ENCODE measurements around the gene PKP1.

PKP1 gene

DNA sequence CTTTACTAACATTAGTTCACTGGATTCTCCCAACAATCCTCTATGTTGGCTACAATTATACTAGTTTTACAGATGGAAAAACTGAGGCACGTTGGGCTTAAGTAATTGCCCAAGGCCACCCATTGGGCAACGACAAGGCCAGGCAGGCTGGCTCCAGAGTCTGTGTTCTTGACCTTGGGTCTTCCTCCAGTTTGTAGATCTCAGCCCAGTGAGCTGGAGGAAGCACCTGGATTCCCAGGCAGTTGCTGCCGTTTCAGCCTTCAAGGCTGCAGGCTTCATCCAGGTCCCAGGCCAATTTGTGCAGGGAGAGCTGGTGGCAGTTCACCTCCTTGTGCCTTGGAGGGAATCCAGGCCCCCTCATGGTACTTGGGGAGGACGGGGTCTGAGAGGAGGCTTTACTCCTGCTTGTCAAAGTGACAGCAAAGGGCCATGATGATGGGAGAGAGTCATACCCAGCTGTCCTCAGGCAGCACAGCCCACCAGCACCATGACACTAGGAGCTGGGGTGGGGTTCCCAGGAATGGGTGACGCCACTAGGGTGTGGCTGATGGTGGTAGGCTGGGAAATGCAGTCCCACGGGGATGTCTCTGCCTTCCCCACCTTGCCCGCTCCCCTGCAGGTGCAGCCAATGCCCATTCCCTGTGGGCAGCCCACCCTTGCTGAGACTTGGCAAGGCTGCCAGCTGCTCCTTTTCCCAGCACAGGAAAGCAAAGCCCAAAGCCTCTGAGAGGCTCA lies 27.1 kb downstream of the PKP1 start:
- DNase-seq (ENCODE audit: low spot score), result no peak

DNA sequence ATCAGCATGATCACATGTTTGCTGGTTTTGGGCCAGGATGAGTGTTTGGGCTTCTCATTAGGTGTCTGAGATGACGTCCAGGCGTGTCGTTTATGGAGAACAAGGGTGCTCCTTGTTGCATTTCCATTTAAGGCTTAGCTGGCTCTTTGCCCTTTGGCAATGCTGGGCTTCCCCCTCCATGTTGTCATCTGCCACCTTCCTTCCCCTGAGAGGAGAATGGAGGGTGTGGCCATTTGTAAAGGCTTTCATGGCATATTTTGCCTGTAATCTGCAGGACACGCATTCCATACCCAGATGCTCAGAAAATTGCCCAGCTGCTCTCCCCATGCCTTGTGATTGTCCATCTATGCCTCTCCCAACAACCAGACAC lies 27.7 kb downstream of the PKP1 start:
- DNase-seq (ENCODE audit: low spot score), result no peak

DNA sequence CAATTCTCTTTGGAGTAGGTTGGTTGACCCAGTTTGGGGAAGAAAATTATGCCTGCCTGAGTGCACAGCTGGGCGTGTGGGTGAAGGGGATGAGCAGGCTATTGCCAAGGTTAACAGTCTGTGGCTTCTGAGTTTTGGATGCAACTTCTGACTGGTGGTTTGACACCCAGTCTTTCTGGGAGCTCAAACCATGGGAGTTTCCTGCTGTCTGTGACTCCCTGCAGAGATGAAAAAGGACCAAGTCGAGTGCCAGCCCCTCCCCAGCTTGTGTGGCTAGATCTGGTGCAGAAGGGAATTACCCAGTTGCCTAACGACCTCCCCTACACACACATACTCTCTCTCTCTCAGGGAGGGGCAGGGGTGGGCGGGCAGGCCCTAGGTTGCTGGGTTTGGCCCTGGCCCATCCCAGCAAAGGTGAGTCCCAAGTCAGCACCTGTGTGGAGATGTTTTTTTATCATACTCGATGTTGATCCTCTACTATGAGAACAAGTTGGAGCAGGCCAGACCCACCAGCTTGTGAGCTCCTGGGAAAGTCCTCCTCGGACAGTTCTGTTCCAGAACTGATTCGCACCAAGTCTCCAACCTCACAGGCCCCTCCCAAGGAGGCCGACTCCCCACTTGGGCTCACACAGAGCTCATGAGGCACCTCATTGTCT lies 28.2 kb downstream of the PKP1 start:
- no peak for DNase-seq (ENCODE audit: low spot score)

DNA sequence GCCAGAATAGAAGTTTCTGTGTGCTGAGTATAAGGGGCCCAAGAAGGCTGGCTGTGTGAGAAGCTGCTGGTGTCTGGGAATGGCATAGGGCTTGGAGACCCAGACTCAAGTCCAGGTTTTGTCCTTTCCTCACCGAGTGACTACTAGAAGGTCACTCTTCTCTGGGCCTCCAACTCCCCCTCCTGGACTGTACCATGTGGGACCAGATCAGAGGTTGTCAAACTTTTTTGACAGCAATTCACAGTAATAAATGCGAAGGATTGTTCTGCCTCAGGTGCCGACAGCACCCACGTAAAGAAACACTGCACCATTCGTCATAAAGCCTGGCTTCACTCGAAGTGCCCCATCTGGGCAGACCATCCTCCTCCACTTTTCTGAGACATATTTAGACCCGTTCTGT lies 29.0 kb downstream of the PKP1 start:
- no peak for DNase-seq (ENCODE audit: low spot score)

DNA sequence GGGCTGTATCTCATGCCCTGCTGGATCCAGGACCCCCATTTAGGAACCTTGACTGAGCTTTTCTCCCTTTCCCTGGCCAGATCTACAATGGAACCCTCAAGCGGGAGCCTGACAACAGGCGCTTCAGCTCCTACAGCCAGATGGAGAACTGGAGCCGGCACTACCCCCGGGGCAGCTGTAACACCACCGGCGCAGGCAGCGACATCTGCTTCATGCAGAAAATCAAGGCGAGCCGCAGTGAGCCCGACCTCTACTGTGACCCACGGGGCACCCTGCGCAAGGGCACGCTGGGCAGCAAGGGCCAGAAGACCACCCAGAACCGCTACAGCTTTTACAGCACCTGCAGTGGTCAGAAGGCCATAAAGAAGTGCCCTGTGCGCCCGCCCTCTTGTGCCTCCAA lies 29.8 kb downstream of the PKP1 start:
- DNase-seq (ENCODE audit: low spot score), result no peak

DNA sequence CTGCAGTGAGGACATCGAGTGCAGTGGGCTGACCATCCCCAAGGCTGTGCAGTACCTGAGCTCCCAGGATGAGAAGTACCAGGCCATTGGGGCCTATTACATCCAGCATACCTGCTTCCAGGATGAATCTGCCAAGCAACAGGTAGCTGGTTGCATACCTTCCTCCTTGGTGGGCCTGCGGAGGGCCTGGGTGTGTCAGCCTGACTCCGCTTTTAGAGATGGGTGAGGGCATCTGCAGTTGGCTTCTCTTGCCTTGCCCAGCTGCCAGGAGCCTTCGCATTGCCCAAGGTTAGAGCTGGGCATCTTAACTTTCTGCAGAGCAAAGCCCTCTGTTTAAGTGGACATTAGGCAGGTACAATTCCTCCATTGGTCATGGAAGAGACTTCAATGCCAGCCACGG lies 33.2 kb downstream of the PKP1 start:
- DNase-seq (ENCODE audit: low spot score), result no peak

DNA sequence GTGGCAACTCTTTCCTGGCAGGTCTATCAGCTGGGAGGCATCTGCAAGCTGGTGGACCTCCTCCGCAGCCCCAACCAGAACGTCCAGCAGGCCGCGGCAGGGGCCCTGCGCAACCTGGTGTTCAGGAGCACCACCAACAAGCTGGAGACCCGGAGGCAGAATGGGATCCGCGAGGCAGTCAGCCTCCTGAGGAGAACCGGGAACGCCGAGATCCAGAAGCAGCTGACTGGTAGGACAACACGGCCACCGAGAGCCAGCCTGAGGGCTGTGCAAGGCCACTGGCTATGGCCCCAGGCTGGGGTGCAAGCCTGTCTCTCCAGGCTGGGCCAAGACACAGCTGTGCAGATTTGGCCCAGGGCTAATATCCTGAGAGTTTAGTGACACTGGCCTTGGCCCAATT lies 34.2 kb downstream of the PKP1 start:
- no peak for DNase-seq (ENCODE audit: low spot score)

DNA sequence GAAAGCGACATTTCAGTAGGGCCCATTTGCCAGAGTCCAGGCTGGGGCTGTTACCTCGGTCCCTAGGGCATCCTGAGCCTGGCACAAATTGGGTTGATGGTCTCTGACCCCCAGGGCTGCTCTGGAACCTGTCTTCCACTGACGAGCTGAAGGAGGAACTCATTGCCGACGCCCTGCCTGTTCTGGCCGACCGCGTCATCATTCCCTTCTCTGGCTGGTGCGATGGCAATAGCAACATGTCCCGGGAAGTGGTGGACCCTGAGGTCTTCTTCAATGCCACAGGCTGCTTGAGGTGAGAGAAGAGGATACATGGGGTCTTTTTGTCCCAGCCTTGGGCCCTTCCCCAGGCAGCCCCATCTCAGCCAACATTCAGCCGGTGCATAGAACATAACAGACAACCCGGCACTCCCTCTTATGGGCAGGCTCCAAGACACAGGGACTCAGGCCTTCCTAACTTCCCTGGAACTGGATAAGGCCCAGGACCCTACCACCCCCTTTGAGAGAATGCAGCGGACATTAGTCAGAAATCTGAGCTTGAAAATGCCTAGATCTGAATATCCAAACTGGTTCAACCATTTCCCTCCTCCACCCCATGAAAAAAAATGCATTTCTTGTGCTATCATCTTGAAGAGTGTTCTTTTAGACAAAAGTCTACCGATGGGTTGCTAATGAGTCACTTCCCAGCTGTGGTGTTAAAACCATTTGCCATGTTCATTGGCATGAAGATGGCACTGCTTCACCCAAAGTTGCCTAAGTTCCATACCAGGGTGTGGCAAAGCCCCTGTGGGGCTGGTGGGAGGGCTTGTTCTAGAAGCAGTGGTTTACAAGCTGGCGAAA lies 35.4 kb downstream of the PKP1 start:
- no peak for DNase-seq (ENCODE audit: low spot score)

DNA sequence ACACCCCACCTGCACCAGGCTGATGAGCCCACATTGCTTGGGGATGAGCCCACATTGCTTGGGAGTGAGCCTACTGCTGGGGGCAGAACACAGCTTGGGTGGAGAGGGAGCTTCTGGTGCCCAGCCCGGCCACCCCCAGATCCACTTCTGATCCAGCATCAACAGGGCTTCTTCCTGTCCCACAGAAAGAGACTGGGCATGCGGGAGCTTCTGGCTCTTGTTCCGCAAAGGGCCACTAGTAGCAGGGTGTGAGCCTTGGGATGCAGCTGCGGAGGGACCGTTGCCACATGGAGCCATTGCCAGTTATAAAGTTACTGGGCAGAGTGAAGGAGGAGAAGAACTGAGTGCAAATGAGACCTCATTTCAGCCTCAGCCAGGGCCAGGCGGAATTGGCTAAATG lies 36.3 kb downstream of the PKP1 start:
- no peak for DNase-seq (ENCODE audit: low spot score)

DNA sequence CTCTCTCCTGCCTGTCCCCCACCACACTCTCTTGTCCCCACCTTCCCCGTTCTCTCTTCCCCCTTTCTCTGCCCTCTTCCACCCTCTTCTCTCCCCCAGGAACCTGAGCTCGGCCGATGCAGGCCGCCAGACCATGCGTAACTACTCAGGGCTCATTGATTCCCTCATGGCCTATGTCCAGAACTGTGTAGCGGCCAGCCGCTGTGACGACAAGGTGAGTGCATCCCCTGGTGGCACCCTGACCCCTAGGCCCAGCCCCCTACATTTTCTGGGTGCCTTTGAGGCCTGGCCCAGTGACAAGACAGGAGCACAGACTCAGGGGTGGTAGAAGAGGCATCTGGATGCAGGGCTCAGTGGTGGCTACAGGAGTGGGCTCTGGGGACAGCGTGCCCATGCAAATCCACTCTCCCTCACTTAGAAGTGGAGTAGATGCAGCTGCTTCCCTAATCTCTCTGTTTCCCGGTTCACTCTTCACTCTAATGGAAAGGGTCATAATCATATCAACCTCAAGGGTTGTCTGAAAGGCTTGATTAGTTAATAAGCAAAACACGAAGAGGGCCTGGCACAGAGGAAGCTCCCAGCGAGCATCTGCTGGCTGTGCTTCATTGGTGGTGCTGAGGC lies 37.0 kb downstream of the PKP1 start:
- DNase-seq (ENCODE audit: low spot score), result no peak

DNA sequence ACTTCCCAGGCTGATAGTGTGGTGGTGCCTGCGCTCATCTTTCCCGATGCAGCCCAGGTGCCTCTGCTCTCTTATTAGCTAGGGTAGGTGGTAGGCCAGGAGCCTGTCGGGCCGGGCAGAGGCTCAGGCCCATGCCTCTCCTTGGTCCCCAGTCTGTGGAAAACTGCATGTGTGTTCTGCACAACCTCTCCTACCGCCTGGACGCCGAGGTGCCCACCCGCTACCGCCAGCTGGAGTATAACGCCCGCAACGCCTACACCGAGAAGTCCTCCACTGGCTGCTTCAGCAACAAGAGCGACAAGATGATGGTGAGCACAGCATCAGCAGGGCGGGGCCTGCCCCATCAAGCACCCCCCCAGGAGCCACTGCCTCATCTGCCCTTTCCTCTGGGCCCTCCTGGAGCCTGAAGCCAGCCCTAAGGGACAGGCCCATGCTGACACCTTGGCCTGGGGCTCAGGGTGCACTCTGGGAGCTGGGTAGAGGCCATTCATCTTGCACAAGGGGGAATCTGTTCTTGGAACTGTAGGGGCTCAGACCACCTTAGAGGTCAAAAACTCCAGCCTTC lies 38.6 kb downstream of the PKP1 start:
- no peak for DNase-seq (ENCODE audit: low spot score)

DNA sequence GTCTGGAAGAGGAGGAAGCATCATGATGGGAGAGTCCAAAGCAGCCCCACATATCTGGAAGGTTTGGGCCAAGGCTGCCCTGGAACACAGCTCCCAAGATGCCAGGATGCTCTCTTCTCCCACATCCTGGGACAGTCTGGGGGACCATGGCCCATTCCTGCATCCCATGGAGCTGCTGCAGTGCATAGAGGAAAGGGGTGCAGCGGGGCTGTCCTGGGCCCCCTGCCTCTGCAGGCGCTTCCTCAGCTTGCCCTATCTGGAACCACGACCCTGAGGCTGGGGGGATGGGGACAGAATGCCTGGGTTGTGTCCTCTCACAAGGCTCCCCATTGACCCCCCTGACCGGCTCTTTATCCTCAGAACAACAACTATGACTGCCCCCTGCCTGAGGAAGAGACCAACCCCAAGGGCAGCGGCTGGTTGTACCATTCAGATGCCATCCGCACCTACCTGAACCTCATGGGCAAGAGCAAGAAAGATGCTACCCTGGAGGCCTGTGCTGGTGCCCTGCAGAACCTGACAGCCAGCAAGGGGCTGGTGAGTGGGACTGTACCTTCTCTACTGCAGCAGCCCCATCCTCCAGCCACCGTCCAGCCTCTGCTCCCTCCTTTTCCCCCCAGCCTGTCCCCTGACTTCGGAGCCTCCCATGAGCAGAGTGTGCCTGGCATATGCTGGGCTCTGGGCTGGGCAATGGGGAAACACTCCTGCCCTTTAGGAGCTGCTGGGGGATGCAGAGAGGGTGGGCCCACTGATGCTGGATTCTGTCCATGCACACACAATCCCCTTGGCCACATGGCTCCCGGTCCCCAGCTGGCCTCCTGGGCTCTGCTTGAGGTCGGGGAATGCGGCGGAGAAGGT lies 39.6 kb downstream of the PKP1 start:
- no peak for DNase-seq (ENCODE audit: low spot score)

DNA sequence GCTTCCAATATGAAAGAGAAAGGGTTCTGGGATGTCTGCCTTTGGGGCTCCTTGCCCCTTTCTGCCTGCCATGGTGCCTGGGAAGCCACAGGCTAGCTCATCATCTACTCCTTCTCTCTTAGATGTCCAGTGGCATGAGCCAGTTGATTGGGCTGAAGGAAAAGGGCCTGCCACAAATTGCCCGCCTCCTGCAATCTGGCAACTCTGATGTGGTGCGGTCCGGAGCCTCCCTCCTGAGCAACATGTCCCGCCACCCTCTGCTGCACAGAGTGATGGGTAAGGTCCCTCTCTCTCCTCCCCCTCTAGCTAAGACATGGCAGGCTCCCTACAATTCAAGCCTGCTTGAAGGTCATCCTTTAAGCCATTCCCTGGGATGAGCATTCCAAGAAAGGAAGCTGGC lies 41.0 kb downstream of the PKP1 start:
- DNase-seq (ENCODE audit: low spot score), result no peak

DNA sequence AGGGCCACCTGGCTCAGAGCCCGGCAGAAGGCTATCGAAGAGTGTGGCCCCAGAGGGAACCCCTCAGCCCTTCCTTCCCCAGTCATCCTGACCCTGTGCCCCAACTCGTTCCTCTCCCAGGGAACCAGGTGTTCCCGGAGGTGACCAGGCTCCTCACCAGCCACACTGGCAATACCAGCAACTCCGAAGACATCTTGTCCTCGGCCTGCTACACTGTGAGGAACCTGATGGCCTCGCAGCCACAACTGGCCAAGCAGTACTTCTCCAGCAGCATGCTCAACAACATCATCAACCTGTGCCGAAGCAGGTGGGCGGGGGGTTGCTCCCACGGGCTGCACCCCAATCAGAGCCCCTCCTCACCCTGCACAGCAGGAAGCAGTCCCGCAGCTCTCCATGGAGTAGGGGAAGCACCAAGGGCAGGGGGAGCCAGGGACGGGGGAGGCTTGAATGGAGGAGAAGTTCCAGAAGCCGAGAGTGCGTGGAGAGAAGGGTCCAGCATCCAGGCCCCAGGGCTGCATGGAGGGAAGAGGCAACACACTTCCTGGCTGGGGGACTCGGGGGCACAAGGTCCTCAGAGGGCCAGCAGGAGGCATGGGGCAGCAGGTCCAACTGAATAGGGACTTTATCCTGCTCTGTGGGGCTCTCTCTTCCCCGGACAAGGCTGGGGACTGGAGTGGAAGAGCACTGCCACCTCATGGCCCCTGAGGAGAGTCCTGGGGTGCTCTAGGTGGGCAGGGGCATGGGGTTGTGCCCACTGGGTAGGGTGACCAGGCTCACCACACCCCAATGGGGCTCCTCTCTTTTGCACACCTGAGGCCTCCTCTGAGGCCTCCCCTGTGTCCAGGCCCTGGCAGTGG lies 41.7 kb downstream of the PKP1 start:
- DNase-seq (ENCODE audit: low spot score), result no peak

DNA sequence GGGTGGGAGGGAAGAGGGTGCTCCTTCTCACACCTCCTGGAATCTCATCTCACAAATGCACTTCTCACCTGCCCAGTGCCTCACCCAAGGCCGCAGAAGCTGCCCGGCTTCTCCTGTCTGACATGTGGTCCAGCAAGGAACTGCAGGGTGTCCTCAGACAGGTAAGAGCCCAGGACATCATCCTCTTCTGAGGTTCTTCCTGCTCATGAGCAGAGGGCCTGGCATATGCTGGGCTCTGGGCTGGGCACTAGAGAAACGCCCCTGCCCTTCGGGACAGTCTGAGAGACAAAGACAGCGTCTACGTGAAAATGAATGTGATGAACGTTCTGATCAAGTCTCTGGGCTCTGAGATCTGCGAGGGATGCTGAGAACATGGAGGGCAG lies 42.4 kb downstream of the PKP1 start:
- no peak for DNase-seq (ENCODE audit: low spot score)

DNA sequence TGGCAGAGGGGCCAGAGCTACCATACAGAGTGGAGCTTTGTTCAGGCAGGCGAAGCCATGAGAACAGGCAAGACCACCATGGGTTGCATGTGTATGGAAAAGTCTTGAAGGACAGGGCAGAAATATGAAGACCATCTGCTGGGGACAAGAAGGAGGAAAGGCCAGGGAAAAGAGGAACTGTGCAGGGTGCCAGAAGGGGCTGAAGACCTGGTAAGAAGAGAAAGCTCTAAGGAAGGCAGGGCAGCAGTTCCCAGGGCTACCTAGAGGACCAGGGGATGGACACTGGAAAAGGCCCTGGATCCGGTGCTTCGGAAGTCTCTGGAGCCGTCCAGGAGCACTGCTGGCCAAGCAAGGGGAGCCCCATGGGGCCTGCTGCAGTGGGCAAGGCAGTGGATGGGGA lies 43.4 kb downstream of the PKP1 start:
- DNase-seq (ENCODE audit: low spot score), result no peak

DNA sequence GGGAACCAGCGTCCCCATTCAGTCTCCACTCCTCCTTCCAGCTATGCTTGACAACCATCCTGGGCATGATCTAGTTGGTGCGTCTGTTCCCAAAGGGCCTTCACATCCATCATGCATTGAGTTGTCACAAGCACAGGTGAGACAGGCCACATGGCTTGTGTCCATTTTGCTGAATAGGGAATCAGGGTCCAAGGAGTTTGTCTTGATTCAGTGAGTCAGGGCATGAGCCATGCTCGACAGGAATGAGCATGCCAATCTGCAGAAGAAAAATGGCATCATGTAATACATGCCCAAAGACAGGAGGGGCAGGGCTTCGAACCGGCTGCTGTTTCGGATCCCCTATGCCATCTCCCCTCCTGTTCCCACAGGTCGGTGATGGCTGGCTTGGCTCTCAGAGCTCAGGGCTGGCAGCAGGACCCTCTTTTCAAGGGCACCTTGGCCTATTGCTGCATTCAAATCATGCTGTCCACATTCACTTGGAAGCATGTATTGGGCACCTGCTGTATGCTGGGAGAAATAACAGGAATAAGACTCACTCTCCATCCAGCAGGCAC lies 44.5 kb downstream of the PKP1 start:
- DNase-seq (ENCODE audit: low spot score), result no peak

DNA sequence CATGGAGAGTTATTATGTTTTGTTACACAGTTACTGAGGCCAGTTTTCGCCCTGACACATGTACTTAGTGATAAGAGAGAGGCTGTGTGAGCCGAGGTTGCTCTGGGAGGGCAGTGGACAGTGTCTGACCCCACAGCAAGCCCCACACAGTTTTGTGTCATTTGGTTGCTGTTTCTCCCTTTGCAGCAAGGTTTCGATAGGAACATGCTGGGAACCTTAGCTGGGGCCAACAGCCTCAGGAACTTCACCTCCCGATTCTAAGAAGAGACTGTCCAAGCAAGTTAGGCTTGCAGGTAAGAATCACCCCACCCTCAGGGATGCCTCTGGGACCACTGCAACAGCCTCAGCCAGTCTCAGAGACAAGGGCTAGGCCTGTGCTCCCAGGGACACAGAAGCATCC lies 45.3 kb downstream of the PKP1 start:
- DNase-seq (ENCODE audit: low spot score), result no peak

DNA sequence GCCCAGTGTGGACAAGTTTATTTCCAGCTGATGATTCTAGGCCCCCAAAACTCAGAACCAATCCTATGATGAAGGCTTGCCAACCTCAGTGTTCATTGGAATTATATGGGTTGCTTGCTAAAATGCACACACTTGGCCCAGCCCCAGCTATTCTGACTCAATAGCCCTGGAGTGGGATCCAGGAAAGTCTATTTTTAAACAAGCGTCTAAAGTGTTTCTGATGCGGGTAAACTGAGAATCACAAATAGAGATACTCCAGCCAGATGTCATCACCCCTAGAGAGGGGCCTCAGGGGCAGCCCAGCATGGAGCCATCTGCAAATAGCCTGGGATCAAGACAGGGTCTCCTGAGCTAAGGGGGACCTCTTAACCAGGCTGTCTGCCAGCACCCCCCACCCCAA lies 46.0 kb downstream of the PKP1 start:
- DNase-seq (ENCODE audit: low spot score), result no peak

DNA sequence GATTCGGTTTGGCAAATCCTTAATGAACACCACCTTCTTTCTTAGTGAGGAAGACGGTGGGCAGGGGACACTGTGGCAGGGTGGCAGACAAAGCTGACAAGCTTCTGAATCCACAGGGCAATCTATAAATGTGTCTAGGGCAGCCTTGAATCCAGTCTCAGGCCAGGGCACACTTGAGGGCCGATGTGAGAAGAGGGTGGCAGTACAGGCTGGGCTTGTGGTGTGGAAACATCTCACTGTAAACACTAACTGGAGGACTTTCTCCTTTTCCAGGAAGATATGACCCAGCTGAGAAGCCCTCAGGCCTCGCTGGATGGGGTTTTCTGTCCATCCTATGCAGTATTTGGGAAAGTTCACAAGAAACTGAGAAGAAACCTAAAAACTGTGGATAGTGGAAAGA lies 46.5 kb downstream of the PKP1 start:
- DNase-seq (ENCODE audit: low spot score), result no peak

Measured in globus pallidus (tissue), 1 donor.